Mesendoderm (in vitro differentiated cells): ENCODE results near the gene SRPK2.

Source experiments
- DNase-seq: peaks from one replicate; pipeline ENCODE4 v3.0.0; 2013
- H2AK5ac ChIP-seq: 2 replicates; pipeline ENCODE4 v1.6.1; 2013; ENCODE audit warnings: low read length, inconsistent platforms
- H2BK120ac ChIP-seq: 2 replicates; pipeline ENCODE4 v1.6.1; 2013; ENCODE audit warnings: low read depth, mild to moderate bottlenecking, low read length, moderate library complexity, mixed read lengths
- H2BK15ac ChIP-seq: replicated peaks from 2 replicates; pipeline ENCODE4 v1.6.1; 2013; ENCODE audit warnings: low read depth, mild to moderate bottlenecking, moderate library complexity
- H2BK5ac ChIP-seq: 2 replicates; pipeline ENCODE4 v1.6.1; 2013; ENCODE audit warnings: low read length, inconsistent platforms
- H3K18ac ChIP-seq: 2 replicates; pipeline ENCODE4 v1.6.1; 2013; ENCODE audit warnings: mild to moderate bottlenecking, low read length, mixed read lengths
- H3K23ac ChIP-seq: one replicate; pipeline ENCODE4 v1.6.1; 2013; ENCODE audit warnings: low read length
- H3K27ac ChIP-seq: 2 replicates; pipeline ENCODE4 v1.5.1; 2013; ENCODE audit warnings: low read depth, mild to moderate bottlenecking, inconsistent platforms, low read length, moderate library complexity
- H3K27me3 ChIP-seq: 2 replicates; pipeline ENCODE4 v1.6.1; 2013; ENCODE audit warnings: low read length, control low read depth, mild to moderate bottlenecking, inconsistent platforms; ENCODE audit not compliant: insufficient read depth, poor library complexity
- H3K36me3 ChIP-seq: 2 replicates; pipeline ENCODE4 v1.6.1; 2013; ENCODE audit warnings: low read length, inconsistent platforms; ENCODE audit not compliant: control insufficient read depth, insufficient read depth
- H3K4ac ChIP-seq: one replicate; pipeline ENCODE4 v1.6.1; 2013; ENCODE audit warnings: low read depth, mild to moderate bottlenecking, low read length, moderate library complexity
- H3K4me1 ChIP-seq: 2 replicates; pipeline ENCODE4 v1.6.1; 2013; ENCODE audit warnings: low read depth, low read length, inconsistent platforms; ENCODE audit not compliant: control insufficient read depth
- H3K4me2 ChIP-seq: 2 replicates; pipeline ENCODE4 v1.6.1; 2013; ENCODE audit warnings: low read length
- H3K4me3 ChIP-seq: 2 replicates; pipeline ENCODE4 v1.5.1; 2013; ENCODE audit warnings: mild to moderate bottlenecking, low read length
- H3K56ac ChIP-seq: one replicate; pipeline ENCODE4 v1.6.1; 2013; ENCODE audit warnings: low read length
- H3K79me1 ChIP-seq: 2 replicates; pipeline ENCODE4 v1.6.1; 2013; ENCODE audit warnings: low read length, inconsistent platforms
- H3K79me2 ChIP-seq: 2 replicates; pipeline ENCODE4 v1.6.1; 2013; ENCODE audit warnings: mild to moderate bottlenecking, low read length; ENCODE audit not compliant: control insufficient read depth, insufficient read depth
- H3K9ac ChIP-seq: 2 replicates; pipeline ENCODE4 v1.6.1; 2013; ENCODE audit warnings: low read length, inconsistent platforms
- H4K5ac ChIP-seq: one replicate; pipeline ENCODE4 v1.6.1; 2013; ENCODE audit warnings: low read length
- H4K8ac ChIP-seq: one replicate; pipeline ENCODE4 v1.6.1; 2013; ENCODE audit warnings: low read depth, mild to moderate bottlenecking, control low read depth, low read length, moderate library complexity
- WGBS: extraction: QIAGEN DNeasy Blood & Tissue Kit; methylation state at CpG from one replicate; pipeline ENCODE4 v1.1.7; 2013; ENCODE audit warnings: low lambda C conversion rate, missing lambda C conversion rate; ENCODE audit not compliant: insufficient coverage; ENCODE audit errors: extremely low coverage; 5-methylcytosine and 5-hydroxymethylcytosine counted together

Gene SRPK2

DNA sequence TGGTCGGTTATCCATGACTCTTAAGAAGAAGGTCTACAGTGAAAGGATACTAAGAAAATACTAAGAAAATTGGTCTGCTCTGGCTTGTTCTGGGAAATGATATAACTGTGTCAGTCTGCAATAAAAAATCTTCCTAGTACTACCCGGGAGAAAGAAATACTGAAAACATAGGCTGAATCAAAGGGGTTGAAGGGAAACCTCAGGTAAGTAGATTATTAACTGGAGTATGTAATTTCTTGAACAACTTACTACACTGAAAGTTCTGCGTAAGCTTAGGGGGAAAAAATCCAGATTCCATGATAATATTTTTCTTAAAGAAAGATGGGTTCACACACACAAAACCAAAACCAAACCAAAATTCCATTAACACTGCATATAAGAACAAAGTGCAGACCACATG is 231.4 kb downstream of the SRPK2 start:
- no peaks in the 10 kb centered on the region for H3K79me1 ChIP-seq
- WGBS = no CpG with 5 or more reads among the region's 3 CpGs
- no peak overlapping the region for H4K5ac ChIP-seq
- no peaks in the 10 kb centered on the region for H3K79me2 ChIP-seq
- H2BK120ac ChIP-seq = no peak overlapping the region
- no peak overlapping the region for H4K8ac ChIP-seq
- no peak overlapping the region for H3K18ac ChIP-seq
- DNase-seq = no peak
- no peak overlapping the region for H3K23ac ChIP-seq
- H3K27ac ChIP-seq = no peak overlapping the region
- no peak overlapping the region for H2BK15ac ChIP-seq
- no peak overlapping the region for H3K56ac ChIP-seq
- H2AK5ac ChIP-seq = no peak overlapping the region
- no peak overlapping the region for H3K4me3 ChIP-seq
- H3K4me2 ChIP-seq = no peak overlapping the region
- no peak overlapping the region for H3K4ac ChIP-seq
- H2BK5ac ChIP-seq = no peak overlapping the region
- no peaks in the 10 kb centered on the region for H3K27me3 ChIP-seq
- H3K4me1 ChIP-seq = no peaks in the 10 kb centered on the region
- H3K9ac ChIP-seq = no peak overlapping the region
- H3K36me3 ChIP-seq = no peaks in the 10 kb centered on the region

DNA sequence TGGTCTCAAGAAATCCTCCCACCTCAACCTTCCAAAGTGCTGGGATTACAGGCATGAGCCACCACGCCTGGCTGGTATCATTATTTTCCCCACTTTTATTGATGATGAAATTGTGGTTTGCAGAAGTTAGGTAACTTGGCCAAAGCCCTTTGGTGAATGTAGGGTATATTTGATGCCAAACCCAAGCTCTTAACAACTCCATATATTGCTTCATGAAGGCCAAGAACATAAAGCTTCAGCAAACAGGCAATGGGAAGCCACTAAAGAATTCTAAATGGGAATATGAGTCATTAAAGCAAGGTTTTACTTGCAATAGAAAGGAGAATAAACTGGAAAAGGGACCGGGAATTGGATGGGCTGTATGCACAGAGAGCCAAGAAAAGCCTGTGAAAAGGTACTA is 232.0 kb downstream of the SRPK2 start:
- peak overlapping the region; percentile 19 for H3K23ac ChIP-seq
- no peaks in the 10 kb centered on the region for H3K79me2 ChIP-seq
- H3K27ac ChIP-seq = no peak overlapping the region
- H3K4me3 ChIP-seq = no peak overlapping the region
- no peak overlapping the region for H3K18ac ChIP-seq
- H3K4ac ChIP-seq = no peak overlapping the region
- no peak overlapping the region for H4K5ac ChIP-seq
- no peak overlapping the region for H2BK5ac ChIP-seq
- no peak overlapping the region for H3K4me2 ChIP-seq
- WGBS = no CpG with 5 or more reads among the region's 2 CpGs
- H3K9ac ChIP-seq = no peak overlapping the region
- H3K27me3 ChIP-seq = no peaks in the 10 kb centered on the region
- no peak overlapping the region for H4K8ac ChIP-seq
- no peak for DNase-seq
- H2BK120ac ChIP-seq = no peak overlapping the region
- no peak overlapping the region for H2BK15ac ChIP-seq
- H3K56ac ChIP-seq = no peak overlapping the region
- H2AK5ac ChIP-seq = no peak overlapping the region
- H3K36me3 ChIP-seq = no peaks in the 10 kb centered on the region
- H3K4me1 ChIP-seq = no peaks in the 10 kb centered on the region
- H3K79me1 ChIP-seq = no peaks in the 10 kb centered on the region

DNA sequence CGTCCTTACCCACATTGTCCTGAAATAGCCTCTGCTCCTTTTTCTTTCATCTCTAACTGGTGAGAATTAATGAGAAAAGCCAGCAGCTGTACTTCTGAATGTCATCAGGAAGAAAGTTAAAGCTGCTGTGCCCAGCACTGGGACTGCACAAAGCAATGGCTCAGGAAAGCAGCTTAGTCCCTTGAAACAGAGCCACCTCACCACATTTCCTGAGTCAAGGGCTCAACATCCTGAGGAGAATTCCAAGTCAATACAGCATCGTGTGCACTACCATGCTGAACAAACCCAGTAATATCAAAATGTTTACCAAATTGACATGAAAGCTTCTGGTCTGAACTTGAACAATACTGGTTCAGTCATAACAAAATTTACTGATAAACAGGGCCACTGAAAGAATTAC is 234.6 kb downstream of the SRPK2 start:
- Histone ChIP-seq H2BK120ac (no peak overlapping the region), H2AK5ac (no peak overlapping the region), H2BK5ac (no peak overlapping the region), H2BK15ac (no peak overlapping the region), H3K4me3 (no peak overlapping the region), H3K4me1 (no peaks in the 10 kb centered on the region), H3K9ac (no peak overlapping the region), H3K56ac (no peak overlapping the region), H3K79me1 (no peaks in the 10 kb centered on the region), H4K5ac (no peak overlapping the region), H3K4ac (no peak overlapping the region), H3K36me3 (no peaks in the 10 kb centered on the region), H3K23ac (no peak overlapping the region), H3K18ac (no peak overlapping the region), H4K8ac (no peak overlapping the region), H3K27me3 (no peaks in the 10 kb centered on the region), H3K4me2 (no peak overlapping the region), H3K79me2 (no peaks in the 10 kb centered on the region), H3K27ac (no peak overlapping the region)
- DNase-seq = no peak
- WGBS = no CpG with 5 or more reads among the region's 2 CpGs

DNA sequence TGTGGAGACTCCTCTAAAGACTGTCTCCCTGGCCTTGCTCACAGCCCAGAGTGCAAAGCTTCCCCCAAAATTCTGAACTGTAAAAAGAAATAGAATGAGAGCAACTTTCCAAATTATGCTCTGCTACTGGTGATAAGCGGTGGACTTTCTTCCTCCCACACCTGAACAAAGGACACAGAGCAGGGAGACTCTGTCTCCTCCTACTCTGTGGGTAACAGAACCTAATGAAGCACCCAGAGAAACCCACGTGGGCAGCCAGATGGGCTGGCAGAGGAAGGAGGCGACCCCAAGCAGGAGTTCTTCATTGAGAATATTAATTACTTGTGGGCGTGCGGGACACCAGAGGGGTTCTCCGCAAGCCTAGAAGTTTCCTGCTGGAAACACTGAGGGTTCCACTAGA is 235.2 kb downstream of the SRPK2 start:
- no peak overlapping the region for H3K23ac ChIP-seq
- no peak overlapping the region for H3K4me3 ChIP-seq
- no peak overlapping the region for H2AK5ac ChIP-seq
- no peak for DNase-seq
- no peak overlapping the region for H3K4me2 ChIP-seq
- no peak overlapping the region for H3K56ac ChIP-seq
- no peak overlapping the region for H4K5ac ChIP-seq
- H3K79me1 ChIP-seq = no peaks in the 10 kb centered on the region
- no peaks in the 10 kb centered on the region for H3K79me2 ChIP-seq
- no peak overlapping the region for H2BK5ac ChIP-seq
- no peaks in the 10 kb centered on the region for H3K4me1 ChIP-seq
- no peaks in the 10 kb centered on the region for H3K27me3 ChIP-seq
- H4K8ac ChIP-seq = no peak overlapping the region
- H3K36me3 ChIP-seq = no peaks in the 10 kb centered on the region
- no peak overlapping the region for H3K4ac ChIP-seq
- no peak overlapping the region for H3K18ac ChIP-seq
- H2BK15ac ChIP-seq = no peak overlapping the region
- no peak overlapping the region for H2BK120ac ChIP-seq
- no peak overlapping the region for H3K27ac ChIP-seq
- WGBS = no CpG with 5 or more reads among the region's 6 CpGs
- H3K9ac ChIP-seq = no peak overlapping the region

DNA sequence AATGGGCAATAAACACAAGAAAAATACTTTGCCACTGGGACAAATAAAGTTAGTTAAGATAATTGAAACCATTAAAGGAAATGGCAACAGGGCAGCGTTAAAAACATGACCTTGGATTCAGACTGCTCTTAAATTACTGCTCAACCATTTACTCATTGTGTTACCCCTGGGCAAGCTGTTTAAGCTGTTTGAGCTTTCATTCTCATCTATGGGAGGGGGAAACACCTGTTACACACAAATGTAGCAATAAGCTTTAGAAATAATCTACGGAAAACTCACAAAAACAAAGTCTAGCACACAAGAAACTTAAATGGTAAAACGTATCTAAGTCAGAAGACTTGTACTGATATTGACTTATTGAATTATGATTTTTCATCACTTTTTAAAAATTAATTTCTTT is 237.6 kb downstream of the SRPK2 start:
- no peak overlapping the region for H2BK5ac ChIP-seq
- no peak overlapping the region for H3K4me2 ChIP-seq
- DNase-seq = no peak
- H3K27me3 ChIP-seq = no peaks in the 10 kb centered on the region
- H3K79me1 ChIP-seq = no peaks in the 10 kb centered on the region
- no peak overlapping the region for H2BK120ac ChIP-seq
- no peak overlapping the region for H2BK15ac ChIP-seq
- H3K18ac ChIP-seq = no peak overlapping the region
- no peak overlapping the region for H3K4me3 ChIP-seq
- no peaks in the 10 kb centered on the region for H3K4me1 ChIP-seq
- WGBS = no CpG with 5 or more reads among the region's 3 CpGs
- no peak overlapping the region for H2AK5ac ChIP-seq
- no peaks in the 10 kb centered on the region for H3K79me2 ChIP-seq
- H3K56ac ChIP-seq = no peak overlapping the region
- no peak overlapping the region for H4K5ac ChIP-seq
- H3K4ac ChIP-seq = no peak overlapping the region
- H3K9ac ChIP-seq = no peak overlapping the region
- no peaks in the 10 kb centered on the region for H3K36me3 ChIP-seq
- H3K23ac ChIP-seq = no peak overlapping the region
- no peak overlapping the region for H3K27ac ChIP-seq
- H4K8ac ChIP-seq = no peak overlapping the region

DNA sequence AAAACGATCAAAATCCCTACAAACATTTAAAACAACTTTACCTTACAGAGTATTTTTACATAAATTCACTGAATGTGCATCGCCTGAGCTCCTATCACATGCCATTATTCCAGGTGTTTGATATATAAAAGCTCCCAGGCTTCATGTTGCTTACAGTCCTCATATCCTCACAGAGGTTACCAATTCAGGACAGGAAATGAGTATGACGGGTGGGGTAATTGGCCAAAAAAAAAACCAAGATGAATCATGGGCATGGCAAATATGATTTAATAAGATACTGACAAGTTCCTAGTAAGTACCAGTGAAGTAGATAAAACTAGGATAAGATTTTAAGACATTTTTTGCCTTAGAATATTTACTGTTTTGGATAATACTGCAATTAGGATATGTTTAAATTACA is 238.9 kb downstream of the SRPK2 start:
- no peak overlapping the region for H4K8ac ChIP-seq
- DNase-seq = no peak
- no peak overlapping the region for H4K5ac ChIP-seq
- H3K79me2 ChIP-seq = no peaks in the 10 kb centered on the region
- no peak overlapping the region for H2BK5ac ChIP-seq
- no peak overlapping the region for H3K4me3 ChIP-seq
- H3K27me3 ChIP-seq = no peaks in the 10 kb centered on the region
- no peak overlapping the region for H3K56ac ChIP-seq
- H3K4me2 ChIP-seq = no peak overlapping the region
- H2BK120ac ChIP-seq = no peak overlapping the region
- H3K9ac ChIP-seq = no peak overlapping the region
- H3K79me1 ChIP-seq = no peaks in the 10 kb centered on the region
- no peak overlapping the region for H3K23ac ChIP-seq
- no peak overlapping the region for H2BK15ac ChIP-seq
- no peaks in the 10 kb centered on the region for H3K36me3 ChIP-seq
- no peak overlapping the region for H2AK5ac ChIP-seq
- no CpG with 5 or more reads among the region's 3 CpGs for WGBS
- no peak overlapping the region for H3K18ac ChIP-seq
- no peak overlapping the region for H3K4ac ChIP-seq
- H3K27ac ChIP-seq = no peak overlapping the region
- H3K4me1 ChIP-seq = no peaks in the 10 kb centered on the region
